Activated naive CD4-positive, alpha-beta T cell treated with anti-CD3 and anti-CD28 coated beads, Interleukin-2, amount 10 ng/mL, durations not matched to agents 7 days and 5 days (primary cell): ENCODE data around the gene CRELD2.

Experiments
- CTCF ChIA-PET: fragments of 350-600 bp; sonication (Branson Sonifier 250); formaldehyde crosslinking; loops from one replicate; lab custom pipeline; 2021; ENCODE audit warnings: antibody characterized with exemption; lab: Charles Lee
- DNase-seq: peaks from one replicate; pipeline ENCODE4 v3.0.0-alpha.2; 2020
- H3K27ac Mint-ChIP-seq: one replicate; pipeline ENCODE4 v1.8.0; 2021; ENCODE audit warnings: mild to moderate bottlenecking, moderate library complexity, mixed read lengths
- H3K27me3 Mint-ChIP-seq: one replicate; pipeline ENCODE4 v1.8.0; 2021; ENCODE audit warnings: mild to moderate bottlenecking, mixed read lengths
- H3K36me3 Mint-ChIP-seq: one replicate; pipeline ENCODE4 v1.8.0; 2021; ENCODE audit warnings: mixed read lengths
- H3K4me1 Mint-ChIP-seq: one replicate; pipeline ENCODE4 v1.8.0; 2021; ENCODE audit warnings: mixed read lengths
- H3K4me3 Mint-ChIP-seq: one replicate; pipeline ENCODE4 v1.8.0; 2021; ENCODE audit warnings: mild to moderate bottlenecking, moderate library complexity, mixed read lengths
- H3K9me3 Mint-ChIP-seq: one replicate; pipeline ENCODE4 v1.8.0; 2021; ENCODE audit warnings: mixed read lengths

Gene CRELD2

DNA sequence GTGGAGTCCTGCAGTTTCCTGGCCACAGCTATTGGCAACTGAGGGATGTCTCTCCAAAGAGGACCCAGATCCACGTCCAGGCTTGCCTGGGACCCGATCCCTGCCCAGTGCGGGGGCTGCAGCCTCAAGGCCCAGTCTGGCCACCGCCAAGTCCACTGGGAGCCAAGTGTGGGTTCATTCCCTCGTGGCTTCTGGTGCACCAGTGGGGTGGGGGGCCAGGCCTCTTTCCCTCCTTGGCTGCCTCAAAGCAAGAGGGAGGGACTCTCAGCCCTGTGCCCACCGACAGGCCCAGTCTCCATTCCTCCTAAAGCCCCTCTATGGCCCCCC is 28.8 kb downstream of the CRELD2 start:
- no peak overlapping the region for H3K27ac Mint-ChIP-seq
- peaks cover 19% of the 10 kb centered on the region for H3K4me1 Mint-ChIP-seq

GRCh38 chr22:49948116-49948957 is 29.9 kb downstream of the CRELD2 start:
- H3K4me1 Mint-ChIP-seq, result peaks cover 19% of the 10 kb centered on the region
- no peaks in the 10 kb centered on the region for H3K27me3 Mint-ChIP-seq
- no peak for DNase-seq
- H3K9me3 Mint-ChIP-seq, result peaks cover 3% of the 10 kb centered on the region
- CTCF ChIA-PET, result no interaction called here
- peaks cover 2% of the 10 kb centered on the region for H3K36me3 Mint-ChIP-seq
- no peak overlapping the region for H3K27ac Mint-ChIP-seq
- H3K4me3 Mint-ChIP-seq, result no peak overlapping the region

More for the DNA sequence above, 28.8 kb downstream of the CRELD2 start:
- no peak overlapping the region for H3K4me3 Mint-ChIP-seq
- H3K36me3 Mint-ChIP-seq, result peaks cover 2% of the 10 kb centered on the region
- peaks cover 3% of the 10 kb centered on the region for H3K9me3 Mint-ChIP-seq
- no peak for DNase-seq
- CTCF ChIA-PET, result no interaction called here
- no peaks in the 10 kb centered on the region for H3K27me3 Mint-ChIP-seq

- peaks cover 2% of the 10 kb centered on the region for H3K36me3 Mint-ChIP-seq
- no peak overlapping the region for H3K4me3 Mint-ChIP-seq
- H3K9me3 Mint-ChIP-seq, result peaks cover 3% of the 10 kb centered on the region
- no peak overlapping the region for H3K27ac Mint-ChIP-seq
- peaks cover 19% of the 10 kb centered on the region for H3K4me1 Mint-ChIP-seq
- no peak for DNase-seq
- CTCF ChIA-PET, result no interaction called here
- H3K27me3 Mint-ChIP-seq, result no peaks in the 10 kb centered on the region
Measured at GRCh38 chr22:49948958-49949913, 30.8 kb downstream of the CRELD2 start.

DNA sequence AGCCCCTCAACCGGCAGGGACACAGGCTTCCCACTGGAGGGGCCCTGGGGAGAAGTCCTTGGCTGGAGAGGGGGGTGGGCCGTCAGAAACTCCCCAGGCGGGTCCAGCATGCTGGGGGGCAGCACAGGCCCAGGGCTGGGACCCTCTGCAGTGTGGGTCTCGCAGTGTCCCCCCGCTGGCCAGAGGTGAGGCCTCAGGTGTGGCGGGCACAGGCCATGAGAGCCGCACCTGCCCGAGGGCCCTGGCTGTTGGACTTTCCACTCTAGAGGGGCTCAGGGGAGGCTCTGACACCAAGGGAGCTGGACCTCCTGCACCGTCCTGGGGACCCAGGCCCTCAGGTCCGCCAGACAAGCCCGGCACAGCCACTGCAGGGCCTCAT is 31.5 kb downstream of the CRELD2 start:
- Mint-ChIP-seq H3K36me3 (peaks cover 2% of the 10 kb centered on the region), H3K27me3 (no peaks in the 10 kb centered on the region), H3K4me1 (peaks cover 19% of the 10 kb centered on the region), H3K27ac (no peak overlapping the region), H3K4me3 (no peak overlapping the region), H3K9me3 (peaks cover 3% of the 10 kb centered on the region)
- CTCF ChIA-PET, result no interaction called here
- DNase-seq, result no peak

DNA sequence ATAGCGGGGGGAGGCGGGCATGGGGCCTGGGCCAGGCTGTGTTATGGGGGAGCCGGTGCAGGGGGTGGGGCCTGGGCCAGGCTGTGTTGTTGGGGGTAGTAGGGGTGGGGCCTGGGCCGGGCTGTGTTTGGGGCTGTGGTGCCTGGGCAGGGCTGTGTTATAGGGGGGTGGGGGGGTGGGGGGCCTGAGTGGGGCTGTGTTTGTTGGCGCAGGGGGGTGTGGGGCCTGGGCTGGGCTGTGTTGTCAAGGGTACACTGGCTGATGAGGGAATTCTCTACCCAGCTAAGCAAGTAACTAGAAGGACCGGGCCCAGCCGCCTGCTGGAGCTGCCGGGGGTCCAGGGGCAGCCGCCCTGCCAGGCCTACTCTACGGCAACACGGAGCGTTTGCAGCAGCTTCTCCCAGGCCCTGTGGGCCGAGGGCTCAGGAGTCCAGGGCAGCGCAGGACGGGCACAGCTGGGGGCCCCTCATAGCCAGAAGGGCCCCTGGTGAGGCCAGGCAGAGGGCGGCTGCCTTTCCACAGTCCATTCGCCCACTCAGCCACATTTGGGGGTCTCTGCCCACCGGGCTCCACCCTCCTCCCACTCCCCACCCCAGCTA is 32.1 kb downstream of the CRELD2 start:
- Mint-ChIP-seq H3K9me3 (peaks cover 3% of the 10 kb centered on the region), H3K4me1 (peaks cover 14% of the 10 kb centered on the region), H3K27ac (no peak overlapping the region), H3K4me3 (no peak overlapping the region), H3K27me3 (no peaks in the 10 kb centered on the region), H3K36me3 (peaks cover 2% of the 10 kb centered on the region)
- CTCF ChIA-PET, result no interaction called here
- DNase-seq, result no peak

DNA sequence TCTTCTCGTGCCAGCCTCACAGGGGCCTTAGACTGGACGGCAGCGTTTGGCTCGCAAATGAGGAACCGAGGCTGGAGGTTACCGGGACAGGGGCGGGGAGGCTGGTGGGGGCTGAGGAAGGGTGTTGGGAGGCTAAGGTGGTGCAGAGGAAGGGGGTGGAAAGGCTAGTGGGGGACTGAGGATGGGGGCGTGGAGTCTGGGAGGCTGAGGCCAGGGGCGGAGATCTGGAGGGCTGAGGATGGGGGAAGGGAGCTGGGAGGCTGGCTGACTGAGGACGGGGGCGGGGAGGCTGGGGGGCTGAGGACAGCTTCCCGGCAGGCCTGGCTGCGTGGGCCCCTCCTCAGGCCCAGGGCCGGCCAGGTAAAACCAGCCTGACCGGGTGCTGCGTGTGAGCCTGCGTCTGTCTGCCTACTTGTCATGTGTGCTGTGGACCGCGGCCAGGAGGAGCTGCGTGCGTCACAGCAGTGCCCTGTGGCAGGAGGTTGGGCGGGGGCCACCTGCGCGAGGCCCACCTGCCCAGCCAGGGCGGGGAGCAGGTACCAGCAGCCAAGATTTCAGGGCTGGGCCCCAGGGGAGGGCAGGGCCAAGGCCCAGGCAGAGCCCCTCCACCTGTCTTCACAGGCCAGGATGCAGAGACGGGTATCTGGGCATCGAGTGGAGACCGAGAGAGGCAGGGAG is 32.7 kb downstream of the CRELD2 start:
- H3K27ac Mint-ChIP-seq, result no peak overlapping the region
- CTCF ChIA-PET, result interaction anchor here (0.7 kb wide), 1 partner anchor 24 kb away, joined by 3 read pairs; no protein-coding TSS in a partner anchor
- no peaks in the 10 kb centered on the region for H3K36me3 Mint-ChIP-seq
- no peaks in the 10 kb centered on the region for H3K27me3 Mint-ChIP-seq
- H3K4me1 Mint-ChIP-seq, result peaks cover 7% of the 10 kb centered on the region
- no peaks in the 10 kb centered on the region for H3K9me3 Mint-ChIP-seq
- no peak overlapping the region for H3K4me3 Mint-ChIP-seq
- DNase-seq, result no peak

DNA sequence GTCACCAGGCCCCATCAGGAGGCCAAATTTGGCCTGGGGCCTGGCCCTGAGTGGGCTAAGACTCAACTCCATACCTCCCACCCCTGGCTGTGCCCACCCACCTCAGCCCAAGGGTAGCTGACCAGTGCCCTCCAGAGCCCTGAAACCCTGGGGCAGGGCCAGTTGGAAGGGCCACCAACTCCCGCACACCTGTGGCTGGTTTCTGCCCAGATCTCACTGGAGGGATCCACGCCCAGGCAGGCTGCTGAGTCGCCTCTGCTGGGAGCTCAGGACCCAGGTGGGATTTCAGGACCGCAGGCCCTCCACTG is 33.2 kb downstream of the CRELD2 start:
- Mint-ChIP-seq H3K9me3 (no peaks in the 10 kb centered on the region), H3K36me3 (no peaks in the 10 kb centered on the region), H3K27ac (no peak overlapping the region), H3K4me1 (peaks cover 2% of the 10 kb centered on the region), H3K27me3 (no peaks in the 10 kb centered on the region), H3K4me3 (no peak overlapping the region)
- no peak for DNase-seq
- CTCF ChIA-PET, result interaction anchor here (0.7 kb wide), 1 partner anchor 24 kb away, joined by 3 read pairs; no protein-coding TSS in a partner anchor

DNA sequence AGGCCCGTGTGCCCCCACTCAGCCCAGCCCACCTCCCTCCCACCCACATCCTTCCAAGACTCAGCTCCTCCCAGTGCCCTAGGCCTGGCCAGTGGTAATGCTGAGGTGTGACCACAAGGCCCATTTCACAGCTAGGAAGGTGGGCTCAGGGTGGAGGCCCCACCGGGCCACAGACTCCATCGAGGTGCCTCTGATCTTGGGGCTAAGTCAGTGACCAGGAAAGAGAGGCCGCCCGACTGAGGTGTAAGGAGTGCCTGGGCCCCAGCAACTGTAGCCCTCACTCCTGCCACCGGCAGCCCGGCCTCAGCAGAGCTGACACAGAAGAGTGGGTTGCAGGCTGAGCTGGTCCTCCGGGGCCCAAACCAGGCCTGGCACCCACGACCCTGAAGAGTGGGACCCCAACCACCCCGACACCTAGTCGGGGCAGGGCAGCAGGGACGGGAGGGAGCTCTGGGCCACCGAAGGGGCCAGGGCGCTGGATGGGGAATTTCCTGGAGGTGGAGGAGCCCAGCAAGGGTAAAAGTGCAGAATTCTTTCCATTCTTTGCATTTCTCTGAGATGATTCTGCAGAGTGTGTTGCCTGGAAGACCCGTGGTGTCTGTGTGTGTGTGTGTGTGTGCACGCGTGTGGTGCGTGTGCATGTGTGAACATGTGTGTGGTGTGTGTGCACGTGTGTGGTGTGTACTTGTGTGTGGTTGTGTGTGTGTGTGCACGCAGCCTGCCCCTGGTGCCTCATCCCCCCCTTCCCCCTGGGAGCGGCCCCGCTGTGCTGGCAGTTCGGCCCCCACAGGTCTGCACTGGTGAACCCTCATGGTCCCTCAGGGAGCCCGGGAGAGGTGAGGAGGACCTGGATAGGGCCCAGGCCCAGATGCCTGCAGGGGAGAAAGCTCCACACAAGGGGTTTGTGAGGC is 33.8 kb downstream of the CRELD2 start:
- Mint-ChIP-seq H3K4me1 (peaks cover 2% of the 10 kb centered on the region), H3K27me3 (no peaks in the 10 kb centered on the region), H3K9me3 (no peaks in the 10 kb centered on the region), H3K36me3 (no peaks in the 10 kb centered on the region), H3K27ac (no peak overlapping the region), H3K4me3 (no peak overlapping the region)
- DNase-seq, result no peak
- CTCF ChIA-PET, result interaction anchor here (0.7 kb wide), 1 partner anchor 25 kb away, joined by 3 read pairs; no protein-coding TSS in a partner anchor

DNA sequence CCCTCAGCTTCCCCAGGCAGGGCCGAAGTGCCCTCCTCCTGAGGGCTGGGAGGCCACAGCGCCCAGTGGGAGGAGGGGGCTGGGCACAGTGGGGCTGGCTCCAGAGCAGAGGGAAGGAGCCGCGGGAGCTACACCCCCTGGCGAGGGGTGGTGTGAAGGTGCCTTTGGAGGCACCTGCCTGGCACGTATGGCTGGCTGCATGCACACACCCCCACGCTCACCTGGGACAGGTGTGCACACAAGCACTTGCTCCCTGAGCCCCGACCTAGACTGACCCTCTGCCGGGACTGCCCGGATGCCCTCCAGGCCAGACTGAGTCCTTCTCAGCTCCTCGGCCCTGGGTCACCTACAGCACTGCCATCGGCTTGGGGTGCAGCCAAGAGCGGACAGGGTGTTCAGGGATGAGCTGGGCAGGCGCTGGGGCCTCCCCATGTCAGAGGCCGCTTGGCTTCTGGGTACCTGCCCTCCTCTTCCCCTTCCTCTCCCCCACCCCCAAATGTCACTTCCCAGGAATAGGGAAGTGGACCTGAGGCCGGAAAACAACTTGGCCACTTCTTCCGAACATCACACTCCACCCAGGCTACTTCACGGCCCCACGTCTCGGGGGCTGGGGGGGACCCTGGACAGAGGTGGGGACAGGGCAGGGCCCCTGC is 34.7 kb downstream of the CRELD2 start:
- Mint-ChIP-seq H3K36me3 (no peaks in the 10 kb centered on the region), H3K27me3 (no peaks in the 10 kb centered on the region), H3K27ac (no peak overlapping the region), H3K4me1 (peaks cover 2% of the 10 kb centered on the region), H3K4me3 (no peak overlapping the region), H3K9me3 (no peaks in the 10 kb centered on the region)
- CTCF ChIA-PET, result no interaction called here
- no peak for DNase-seq

DNA sequence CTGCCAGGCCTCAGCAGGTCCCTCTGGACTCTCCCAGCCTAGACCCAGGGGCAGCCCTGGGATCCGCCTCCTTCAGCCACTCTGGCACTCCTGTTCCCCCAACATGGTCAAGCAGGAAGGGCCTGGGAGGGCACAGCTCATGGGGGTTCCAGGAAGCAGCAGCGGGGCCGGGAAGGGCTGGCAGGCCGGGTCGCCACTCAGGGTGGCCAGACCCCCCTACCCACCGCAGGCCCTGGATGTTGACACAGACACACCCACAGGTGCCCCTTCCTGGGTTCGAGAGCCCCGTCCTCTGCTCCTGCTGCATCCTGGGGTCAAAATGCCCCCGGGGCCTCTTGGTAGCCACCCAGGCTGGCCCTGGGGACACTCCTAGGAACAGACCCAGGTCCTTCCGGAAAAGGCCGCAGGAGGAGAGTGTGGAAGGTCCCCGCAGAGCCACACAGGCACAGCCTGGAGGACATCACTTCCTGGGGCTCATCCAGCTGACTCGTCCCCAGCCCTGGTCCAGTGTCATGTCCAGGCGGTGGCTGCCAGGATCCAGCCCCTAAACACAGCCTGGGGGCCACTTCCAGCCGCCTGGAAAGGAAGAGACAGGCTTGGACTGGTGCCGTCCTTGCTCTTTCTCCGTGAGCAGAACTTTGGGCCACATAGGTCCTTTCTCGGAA is 35.4 kb downstream of the CRELD2 start:
- peaks cover 2% of the 10 kb centered on the region for H3K4me1 Mint-ChIP-seq
- CTCF ChIA-PET, result no interaction called here
- no peaks in the 10 kb centered on the region for H3K9me3 Mint-ChIP-seq
- no peaks in the 10 kb centered on the region for H3K27me3 Mint-ChIP-seq
- H3K36me3 Mint-ChIP-seq, result no peaks in the 10 kb centered on the region
- no peak overlapping the region for H3K4me3 Mint-ChIP-seq
- H3K27ac Mint-ChIP-seq, result no peak overlapping the region
- no peak for DNase-seq

DNA sequence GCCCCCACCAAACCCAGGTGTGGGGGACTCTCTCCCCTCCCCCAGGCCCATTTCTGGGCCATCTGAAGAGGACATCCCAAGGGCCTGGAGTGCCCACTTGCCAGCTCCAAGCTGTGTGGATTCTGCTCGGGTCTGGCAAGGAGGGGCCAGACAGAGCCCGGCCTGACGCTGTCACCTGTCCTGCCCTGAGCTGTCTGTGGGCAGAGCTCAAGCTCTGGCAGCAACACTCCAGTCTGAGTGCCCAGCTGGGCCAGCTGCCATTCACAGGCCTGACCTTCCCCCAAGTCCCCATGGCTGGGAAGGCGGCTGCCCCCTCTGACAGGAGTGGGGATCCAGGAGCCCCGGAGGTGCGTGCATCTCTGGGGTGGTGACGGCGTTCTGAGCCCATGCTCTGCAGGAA is 35.9 kb downstream of the CRELD2 start:
- no peak overlapping the region for H3K27ac Mint-ChIP-seq
- H3K27me3 Mint-ChIP-seq, result no peaks in the 10 kb centered on the region
- peaks cover 7% of the 10 kb centered on the region for H3K4me1 Mint-ChIP-seq
- CTCF ChIA-PET, result no interaction called here
- H3K9me3 Mint-ChIP-seq, result no peaks in the 10 kb centered on the region
- no peaks in the 10 kb centered on the region for H3K36me3 Mint-ChIP-seq
- H3K4me3 Mint-ChIP-seq, result no peak overlapping the region
- DNase-seq, result no peak

DNA sequence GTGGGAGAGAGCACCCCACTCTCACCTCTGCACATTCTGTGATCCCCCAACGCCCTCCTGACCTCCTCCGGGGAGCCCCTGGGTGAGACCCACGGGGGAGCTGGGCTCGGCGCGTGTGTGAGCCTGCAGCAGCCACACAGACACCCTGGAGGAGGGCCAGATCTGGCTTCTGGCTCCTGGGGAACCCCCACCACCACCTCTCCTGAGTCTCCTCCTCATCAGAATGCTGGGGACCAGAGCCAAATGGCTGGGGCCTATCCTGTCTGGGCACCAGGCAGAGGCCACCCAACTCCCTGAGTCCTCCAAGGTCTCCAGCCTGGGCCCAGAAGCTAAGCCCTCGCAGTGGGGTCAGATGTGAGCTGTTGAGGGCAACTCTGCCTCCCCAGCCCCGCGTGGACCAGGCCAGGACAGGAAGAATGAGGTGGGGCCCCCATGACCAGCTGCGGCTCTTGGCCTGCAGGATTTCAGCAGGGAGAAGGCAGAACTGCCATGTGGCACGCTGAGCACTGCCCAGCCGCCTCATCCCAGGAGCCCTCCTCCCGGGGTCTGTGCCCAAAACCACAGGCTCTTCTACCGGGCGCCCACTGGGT is 36.7 kb downstream of the CRELD2 start:
- Mint-ChIP-seq H3K27ac (no peak overlapping the region), H3K27me3 (no peaks in the 10 kb centered on the region), H3K36me3 (no peaks in the 10 kb centered on the region), H3K9me3 (no peaks in the 10 kb centered on the region), H3K4me1 (peaks cover 11% of the 10 kb centered on the region), H3K4me3 (no peak overlapping the region)
- DNase-seq, result no peak
- CTCF ChIA-PET, result no interaction called here
